Measurements from ENCODE around the gene EYS. TPM values are rescaled to one million over a fixed set of nuclear protein-coding genes. Genes with fewer than 3 reads are reported as not detected.

The EYS gene
- total RNA-seq, 1 experiment from 2014 or later: not detected

- Histone ChIP-seq H3K56ac (ENCODE audit: insufficient read length, low read depth, low read length) (no peak overlapping the region), H4K91ac (ENCODE audit: insufficient read length, low read depth, low read length) (no peak overlapping the region), H2BK15ac (ENCODE audit: low read depth, low read length) (no peak overlapping the region), H3K9me3 (ENCODE audit: control insufficient read depth, low read depth, low read length) (no peaks in the 10 kb centered on the region), H3K79me2 (ENCODE audit: insufficient read depth, low read length) (no peaks in the 10 kb centered on the region), H3T11ph (ENCODE audit: low read length) (no peak overlapping the region), H3K23me2 (ENCODE audit: insufficient read length, low read depth, low read length, poor library complexity, severe bottlenecking) (no peaks in the 10 kb centered on the region), H3K18ac (ENCODE audit: insufficient read length, low read depth, low read length) (no peak overlapping the region), H2BK120ac (ENCODE audit: low read depth, low read length, poor library complexity, severe bottlenecking) (no peak overlapping the region), H3K23ac (ENCODE audit: insufficient read length, low read depth, low read length) (no peak overlapping the region), H3K4me2 (ENCODE audit: insufficient read depth, insufficient read length, low read length) (no peak overlapping the region), H3K27me3 (ENCODE audit: insufficient read depth, low read length) (no peaks in the 10 kb centered on the region), H3K9ac (ENCODE audit: extremely low read depth, insufficient read length, low read length) (no peak overlapping the region), H2BK12ac (ENCODE audit: insufficient read length, low read depth, low read length) (no peak overlapping the region), H2AFZ (ENCODE audit: low read length) (no peak overlapping the region), H4K20me1 (ENCODE audit: control insufficient read depth, insufficient read depth, insufficient read length) (no peaks in the 10 kb centered on the region), H3K4me1 (ENCODE audit: insufficient read depth, low read length) (no peaks in the 10 kb centered on the region), H4K5ac (ENCODE audit: insufficient read length, low read depth, low read length) (no peak overlapping the region), H2BK20ac (ENCODE audit: low read depth, low read length, poor library complexity, severe bottlenecking) (no peak overlapping the region), H3K27ac (ENCODE audit: insufficient read length, low read depth, low read length) (no peak overlapping the region), H3K79me1 (ENCODE audit: insufficient read depth, low read depth, low read length, poor library complexity, severe bottlenecking) (no peaks in the 10 kb centered on the region), H3K14ac (ENCODE audit: insufficient read depth, low read length) (no peak overlapping the region), H4K8ac (replicated peaks; ENCODE audit: insufficient read length, low read depth, low read length) (no peak overlapping the region), H3K4ac (ENCODE audit: low read depth, low read length) (no peak overlapping the region), H2AK5ac (ENCODE audit: insufficient read length, low read length) (no peak overlapping the region), H2BK5ac (ENCODE audit: insufficient read length, low read length) (no peak overlapping the region)
- Mint-ChIP-seq H3K27me3 (ENCODE audit: low read depth) (no peaks in the 10 kb centered on the region), H3K9me3 (no peaks in the 10 kb centered on the region; a peak in 1 of 5 replicates), H3K4me1 (no peaks in the 10 kb centered on the region), H3K4me3 (no peak overlapping the region), H3K36me3 (ENCODE audit: insufficient read depth in 1 of 3, low read depth in 3 of 3) (no peaks in the 10 kb centered on the region; a peak in 1 of 7 replicates), H3K27ac (peak overlapping the region in 1 of 3 experiments; percentile 53; a peak in 2 of 7 replicates)
- WGBS (ENCODE audit: extremely low coverage, insufficient read length, low lambda C conversion rate): no CpG with 5 or more reads among the region's 3 CpGs
- TF ChIP-seq CTCF (conservative IDR thresholded peaks at IDR 0.05): no peak
- no peak for DNase-seq
These were observed 22.0 kb upstream of the EYS start for GRCh38 chr6:65728879-65729479.
